NCI-H774 (cell line): Measurements from ENCODE around the gene PTPRD.

Source experiments
- DNase-seq: peaks from one replicate; lab custom pipeline; 2025; lab: John Stamatoyannopoulos, UW

The PTPRD gene

DNA sequence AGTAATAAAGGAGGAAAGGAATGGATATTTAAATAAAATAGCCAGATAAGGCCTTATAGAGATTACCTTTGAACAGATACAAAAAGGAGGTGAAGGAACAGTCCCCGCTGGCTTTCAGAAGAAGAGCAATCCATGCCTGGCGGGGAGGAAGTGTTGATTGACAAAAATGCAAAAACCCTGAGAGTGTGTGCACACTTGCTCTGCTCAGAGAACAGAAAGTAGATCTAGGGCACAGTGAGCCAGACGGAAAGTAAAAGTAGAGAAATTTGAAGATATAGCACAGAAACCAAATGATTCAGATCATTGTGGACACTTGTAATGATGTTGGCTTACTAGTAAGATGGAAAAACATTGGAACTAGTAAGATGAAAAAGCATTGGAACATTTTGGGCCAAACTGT lies 720.6 kb downstream of the PTPRD start:
- DNase-seq: no peak

GRCh38 chr9:9881692-9882091 lies 731.1 kb downstream of the PTPRD start:
- no peak for DNase-seq

DNA sequence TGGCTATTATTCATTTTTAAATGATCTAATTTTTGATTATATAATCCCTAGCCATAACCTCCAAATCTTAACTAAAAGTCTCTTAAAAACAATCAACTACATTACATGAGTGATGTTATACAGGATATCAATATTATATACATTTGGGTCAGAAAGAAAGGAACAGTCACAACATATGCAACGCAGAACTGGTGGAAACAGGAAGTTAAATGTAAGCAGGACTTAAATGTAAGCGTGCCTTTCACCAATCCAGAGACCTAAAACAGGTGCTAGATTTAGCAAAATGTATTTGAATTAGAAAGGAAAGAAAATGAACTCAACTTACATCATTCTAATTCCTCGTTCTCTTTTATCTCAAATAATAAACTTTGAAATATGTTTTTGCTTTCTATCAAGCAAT lies 738.5 kb downstream of the PTPRD start:
- DNase-seq: no peak

- no peak for DNase-seq
These were observed 750.5 kb downstream of the PTPRD start for GRCh38 chr9:9862235-9862810.

- peak; percentile 73 for DNase-seq
These were observed 757.4 kb downstream of the PTPRD start for GRCh38 chr9:9855177-9856078.

DNA sequence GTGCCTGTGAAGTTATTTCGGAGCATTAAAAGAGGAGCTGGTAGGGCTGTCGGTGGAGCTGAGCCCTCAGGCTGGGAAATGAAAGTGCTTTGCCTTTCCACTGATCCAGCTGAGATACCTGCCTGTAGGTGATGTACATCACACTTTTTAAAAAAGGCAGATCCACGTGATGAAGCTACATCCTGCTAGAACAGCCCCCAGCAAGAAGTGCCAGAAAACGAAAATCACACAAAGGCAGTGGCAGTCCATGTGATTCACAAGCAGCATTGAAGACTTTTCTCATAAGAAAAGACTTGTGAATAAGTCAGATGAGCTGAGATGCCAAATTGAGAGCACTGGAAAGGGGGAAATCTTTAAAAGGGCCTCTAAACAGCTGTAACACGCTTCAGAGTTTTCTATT lies 765.1 kb downstream of the PTPRD start:
- no peak for DNase-seq

GRCh38 chr9:9846557-9846956 lies 766.2 kb downstream of the PTPRD start:
- no peak for DNase-seq

DNA sequence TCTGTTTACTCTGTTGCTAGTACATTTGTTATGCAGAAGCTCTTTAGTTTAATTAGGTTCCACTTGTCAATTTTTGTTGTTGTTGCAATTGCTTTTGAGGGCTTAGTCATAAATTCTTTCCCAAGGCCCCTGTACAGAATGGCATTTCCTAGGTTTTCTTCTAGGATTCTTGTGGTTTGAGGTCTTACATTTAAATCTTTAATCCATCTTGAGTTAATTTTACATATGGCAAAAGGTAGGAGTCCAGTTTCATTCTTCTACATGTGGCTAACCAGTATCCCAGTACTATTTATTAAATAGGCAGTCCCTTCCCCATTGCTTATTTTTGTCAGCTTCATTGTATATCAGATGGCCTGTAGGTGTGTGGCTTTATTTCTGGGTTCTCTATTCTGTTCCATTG lies 792.4 kb downstream of the PTPRD start:
- no peak for DNase-seq

DNA sequence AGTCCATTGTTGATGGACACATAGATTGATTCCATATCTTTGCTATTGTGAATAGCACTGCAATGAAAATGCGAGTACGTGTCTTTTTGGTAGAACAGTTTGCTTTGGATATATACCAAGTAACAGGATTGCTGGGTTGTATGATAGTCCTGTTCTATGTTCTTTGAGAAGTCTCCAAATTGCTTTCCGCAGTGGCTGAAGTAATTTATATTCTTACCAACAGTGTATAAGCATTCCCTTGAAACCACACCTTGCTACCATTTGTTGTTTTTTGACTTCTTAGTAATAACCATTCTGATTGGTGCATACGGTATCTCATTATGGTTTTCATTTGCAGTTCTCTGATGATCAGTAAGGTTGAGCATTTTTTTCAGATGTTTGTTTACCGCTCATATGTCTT lies 792.9 kb downstream of the PTPRD start:
- DNase-seq: no peak

- DNase-seq: no peak
These were observed 795.6 kb downstream of the PTPRD start for GRCh38 chr9:9817176-9817575.

GRCh38 chr9:9804109-9804508 lies 808.7 kb downstream of the PTPRD start:
- DNase-seq: no peak

DNA sequence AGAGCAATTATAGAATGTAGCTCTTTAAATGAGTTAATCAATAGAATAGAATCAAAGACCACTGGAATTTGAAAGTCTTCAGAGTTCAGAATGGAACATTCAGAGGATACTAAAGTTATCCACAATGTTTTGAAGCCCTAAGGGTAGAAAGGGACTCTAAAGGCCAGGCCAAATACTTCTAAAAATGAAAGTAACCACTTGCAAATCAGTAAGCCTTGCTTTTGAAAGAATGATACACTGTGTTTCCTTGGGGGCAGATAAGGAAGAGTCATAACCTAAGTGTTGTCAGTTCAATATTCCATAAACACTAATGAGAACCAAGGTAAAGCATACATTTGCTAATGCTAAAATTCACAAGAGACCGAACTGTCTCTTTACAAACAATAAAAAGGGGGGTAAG lies 813.5 kb downstream of the PTPRD start:
- DNase-seq: no peak

DNA sequence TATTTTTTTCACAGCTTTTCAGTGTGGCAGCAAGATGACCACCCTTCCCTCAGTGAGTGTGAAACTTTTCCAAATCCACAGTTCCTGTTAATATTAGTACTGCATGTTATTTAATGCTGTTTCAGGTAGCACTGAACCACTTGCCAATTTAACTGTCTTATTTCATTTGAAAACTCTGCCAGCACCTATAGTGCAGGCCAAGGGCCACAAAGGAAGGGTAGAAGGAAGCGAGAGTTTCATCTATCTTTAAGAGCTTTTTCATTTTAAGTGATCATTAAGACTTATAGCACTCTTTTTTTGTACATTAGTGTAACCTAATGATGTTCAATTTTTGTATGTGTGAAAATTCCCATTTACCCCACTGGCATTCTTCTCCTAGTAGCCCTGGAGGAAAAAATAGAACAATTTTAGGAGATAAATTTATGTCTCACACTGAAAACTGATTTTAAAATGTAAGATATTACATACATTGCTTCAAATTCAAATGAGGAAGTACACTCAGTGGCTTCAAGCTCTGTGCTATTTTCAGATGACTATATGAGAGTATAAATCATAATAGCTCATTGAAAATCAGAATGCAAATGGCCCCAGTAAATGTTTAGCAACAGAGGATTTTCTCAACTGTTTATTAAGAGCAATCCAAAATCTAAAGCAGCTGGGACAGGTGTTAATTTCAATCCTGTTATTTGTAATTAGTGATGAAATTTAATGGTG lies 820.5 kb downstream of the PTPRD start:
- DNase-seq: no peak

DNA sequence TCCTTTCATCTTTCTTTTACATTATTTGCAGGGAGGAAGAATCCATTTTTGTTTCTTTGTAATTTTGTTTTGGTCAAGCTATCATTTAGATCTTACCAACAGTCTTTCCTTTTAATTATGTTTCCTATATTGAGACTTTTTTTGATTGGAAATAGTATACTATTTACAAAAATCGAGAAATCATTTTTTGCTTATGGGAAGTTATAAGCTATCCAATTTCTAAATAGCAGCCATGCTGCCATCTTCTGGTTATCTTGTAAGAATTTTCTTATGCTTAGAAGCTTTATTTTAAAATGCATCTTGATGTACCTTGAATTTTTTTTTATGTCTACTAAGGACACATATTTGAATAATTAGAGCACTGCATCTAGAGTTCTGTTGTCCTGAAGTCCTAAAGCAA lies 821.2 kb downstream of the PTPRD start:
- DNase-seq: no peak

GRCh38 chr9:9790216-9790872 lies 822.5 kb downstream of the PTPRD start:
- peak; percentile 85 for DNase-seq

DNA sequence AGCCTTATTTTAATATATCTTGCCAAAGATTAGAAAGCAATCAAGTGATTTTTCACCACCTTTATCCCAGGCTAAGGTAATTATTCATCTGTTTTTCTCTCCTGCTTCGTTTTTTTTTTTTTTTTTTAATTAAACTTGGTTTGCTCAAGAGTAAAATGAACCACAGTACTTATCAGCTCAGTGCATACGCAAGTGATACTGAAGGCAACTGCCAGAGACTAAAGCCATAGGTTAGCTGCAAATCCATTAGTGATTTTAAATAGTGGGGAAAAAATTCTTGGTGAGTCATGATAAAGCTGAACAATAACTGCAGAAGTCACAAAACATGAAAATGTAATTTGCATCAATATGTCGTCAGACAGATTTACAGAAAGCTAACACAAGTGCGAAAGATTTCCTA lies 829.1 kb downstream of the PTPRD start:
- no peak for DNase-seq

DNA sequence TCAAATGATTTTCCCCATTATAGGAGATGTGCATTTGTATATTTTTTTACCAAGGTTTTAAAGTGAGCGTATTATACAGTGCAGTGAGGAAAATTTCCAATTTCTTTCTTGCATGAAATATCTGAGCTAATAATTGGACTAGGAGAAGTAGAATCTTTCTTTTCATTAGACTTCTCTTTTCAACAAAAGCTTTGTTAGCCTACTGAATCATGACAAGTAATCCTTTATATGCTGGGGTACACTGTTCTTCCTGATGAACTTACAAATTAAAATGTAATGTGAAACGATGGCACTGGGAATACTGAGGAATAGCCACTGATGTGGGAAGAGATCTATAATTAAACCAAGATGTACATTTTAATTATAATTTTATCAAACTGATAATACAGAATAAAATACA lies 829.6 kb downstream of the PTPRD start:
- DNase-seq: no peak

GRCh38 chr9:9778293-9778692 lies 834.5 kb downstream of the PTPRD start:
- DNase-seq: no peak

DNA sequence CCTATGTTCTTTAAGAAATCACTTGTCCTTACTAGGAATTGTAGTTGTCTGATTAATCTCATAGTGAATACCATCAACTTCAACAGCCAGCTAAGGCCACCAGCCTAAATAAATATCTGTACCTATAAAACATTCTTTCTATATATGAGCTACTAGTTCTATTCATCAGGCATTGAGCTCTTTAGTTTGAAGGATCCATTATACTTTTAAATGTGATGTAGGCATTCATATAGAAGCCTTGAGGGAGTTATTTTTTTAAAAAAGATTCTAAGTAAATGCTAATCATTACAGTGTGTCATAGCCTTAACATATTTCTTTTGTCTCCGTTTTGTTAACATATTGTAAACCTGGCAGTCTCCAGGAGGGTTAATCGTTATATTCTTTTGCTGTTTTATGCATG lies 838.3 kb downstream of the PTPRD start:
- no peak for DNase-seq

- no peak for DNase-seq
These were observed 841.5 kb downstream of the PTPRD start for GRCh38 chr9:9771314-9771713.

- DNase-seq: no peak
These were observed 848.0 kb downstream of the PTPRD start for GRCh38 chr9:9764821-9765220.

GRCh38 chr9:9754186-9754585 lies 858.6 kb downstream of the PTPRD start:
- no peak for DNase-seq

GRCh38 chr9:9753266-9753665 lies 859.5 kb downstream of the PTPRD start:
- no peak for DNase-seq
